HG03060 (cell line): ENCODE results near the gene SLC6A11.

Experiments used
- ATAC-seq: cut with Tn5 transposase; IDR thresholded peaks from one replicate; pipeline ENCODE4 v1.9.1; 2021; ENCODE audit warnings: low read depth, moderate number of reproducible peaks; ENCODE audit not compliant: unreplicated experiment

SLC6A11 gene

GRCh38 chr3:10788451-10788850 lies 27.6 kb upstream of the SLC6A11 start:
- no peak for ATAC-seq

GRCh38 chr3:10790713-10791112 lies 25.3 kb upstream of the SLC6A11 start:
- no peak for ATAC-seq

- ATAC-seq, result no peak
Measured at GRCh38 chr3:10792208-10792607, 23.8 kb upstream of the SLC6A11 start.

GRCh38 chr3:10798600-10799367 lies 17.2 kb upstream of the SLC6A11 start:
- ATAC-seq, result no peak

DNA sequence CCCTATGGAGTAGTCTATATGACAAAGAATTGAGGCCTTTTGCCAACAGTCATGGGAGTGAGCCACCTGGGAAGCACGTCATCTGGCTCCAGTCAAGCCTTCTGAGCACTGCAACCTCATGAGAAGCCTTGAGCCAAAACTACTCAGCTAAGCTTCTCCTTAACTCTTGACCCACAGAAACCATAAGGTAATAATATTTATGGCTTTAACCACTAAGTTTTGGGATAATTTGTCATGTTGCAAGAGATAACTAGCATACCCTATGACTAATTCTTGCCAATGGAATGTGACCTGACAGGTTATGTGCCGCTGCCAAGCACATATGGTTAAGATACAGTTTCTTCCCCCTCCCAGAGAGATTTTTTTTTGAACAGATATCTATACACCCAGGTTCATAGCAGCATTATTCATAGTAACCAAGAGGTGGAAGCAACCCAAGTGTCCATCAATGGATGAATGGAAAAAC lies 11.8 kb upstream of the SLC6A11 start:
- ATAC-seq, result no peak

DNA sequence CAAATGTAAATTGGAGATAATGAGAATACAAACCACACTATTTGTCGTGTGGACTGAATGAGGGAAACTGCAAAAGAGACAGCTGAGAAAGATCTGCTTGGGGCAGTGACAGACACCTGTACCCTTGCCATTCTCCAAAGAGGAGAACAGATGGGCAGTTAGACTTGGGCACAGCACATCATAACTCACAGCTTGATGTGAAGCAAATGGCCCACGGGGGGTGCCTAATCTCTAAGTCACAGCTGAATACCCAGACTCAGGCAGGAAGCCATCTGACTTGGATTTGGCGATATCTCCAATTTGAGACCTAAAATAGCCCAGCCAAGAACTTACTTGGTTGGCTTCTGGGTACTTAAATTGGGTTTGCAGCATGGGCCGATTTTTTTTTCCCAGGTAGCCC lies 10.0 kb upstream of the SLC6A11 start:
- ATAC-seq, result no peak

DNA sequence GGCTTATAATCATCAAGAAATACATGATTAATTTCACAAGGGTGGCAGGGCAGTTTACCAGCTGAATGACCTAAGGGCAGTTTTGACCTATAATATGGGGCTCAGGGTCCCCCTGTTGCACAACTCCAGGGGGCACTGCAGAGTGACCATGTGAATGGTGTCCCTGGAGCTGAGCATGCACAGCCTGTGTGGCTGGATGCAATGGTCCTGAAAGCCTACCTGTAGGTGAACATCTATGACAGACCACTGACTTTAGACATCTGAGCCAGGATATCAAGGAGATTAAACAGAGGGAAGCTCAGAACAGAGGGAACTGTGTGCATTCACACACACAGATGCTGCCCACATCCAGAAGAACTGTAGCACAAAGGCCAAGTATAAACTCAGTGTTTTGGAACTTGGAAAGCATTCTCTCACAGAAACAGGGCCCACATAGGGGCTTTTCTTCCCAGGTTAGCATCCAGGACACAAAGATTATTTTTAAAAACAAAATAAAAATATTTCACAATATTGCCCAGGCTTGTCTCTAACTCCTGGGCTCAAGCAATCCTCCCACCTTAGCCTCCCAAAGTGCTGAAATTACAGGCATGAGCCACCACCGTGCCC lies 7.8 kb upstream of the SLC6A11 start:
- no peak for ATAC-seq

- no peak for ATAC-seq
Measured at GRCh38 chr3:10808974-10809373, 7.1 kb upstream of the SLC6A11 start.

DNA sequence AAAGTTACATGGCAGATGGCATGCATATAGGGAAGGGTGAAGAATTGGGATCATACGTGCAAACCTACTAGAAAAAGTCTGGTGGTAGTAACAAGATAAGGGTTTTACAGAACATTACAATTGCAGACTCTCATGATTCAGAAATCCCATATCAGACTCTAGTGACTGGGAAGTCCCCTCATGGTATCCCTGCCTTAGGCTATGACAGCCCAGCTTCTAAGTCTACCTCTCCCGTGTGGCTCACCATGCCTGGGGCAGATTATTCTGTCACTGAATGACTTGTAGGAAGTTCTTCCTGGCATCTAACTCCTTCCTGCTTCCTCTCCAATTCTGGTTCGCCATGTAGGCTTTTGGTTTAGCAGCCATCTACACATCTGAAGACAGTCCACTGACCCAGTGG lies 5.7 kb upstream of the SLC6A11 start:
- no peak for ATAC-seq

- ATAC-seq, result no peak
Measured at GRCh38 chr3:10813425-10813824, 2.6 kb upstream of the SLC6A11 start.

DNA sequence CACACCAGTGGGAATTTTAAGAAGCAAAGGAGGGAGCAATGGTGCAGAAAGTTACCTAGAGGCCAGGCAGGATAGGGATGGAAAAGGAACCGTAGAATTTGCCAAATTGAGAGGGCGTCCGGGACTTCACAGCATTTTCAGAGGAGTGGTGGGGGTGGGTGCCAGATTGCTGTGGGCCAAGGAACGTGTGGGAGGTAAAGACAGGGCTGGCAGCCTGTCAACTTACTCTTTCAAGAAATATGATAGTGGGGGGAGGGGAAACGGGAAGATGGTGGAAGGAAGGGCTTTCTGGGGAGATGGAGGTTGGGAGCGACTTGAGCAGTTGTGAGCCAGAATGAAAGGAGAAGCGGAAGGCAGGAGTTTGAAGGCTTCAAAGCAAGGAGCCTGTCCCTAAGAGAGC lies 1.4 kb upstream of the SLC6A11 start:
- no peak for ATAC-seq

DNA sequence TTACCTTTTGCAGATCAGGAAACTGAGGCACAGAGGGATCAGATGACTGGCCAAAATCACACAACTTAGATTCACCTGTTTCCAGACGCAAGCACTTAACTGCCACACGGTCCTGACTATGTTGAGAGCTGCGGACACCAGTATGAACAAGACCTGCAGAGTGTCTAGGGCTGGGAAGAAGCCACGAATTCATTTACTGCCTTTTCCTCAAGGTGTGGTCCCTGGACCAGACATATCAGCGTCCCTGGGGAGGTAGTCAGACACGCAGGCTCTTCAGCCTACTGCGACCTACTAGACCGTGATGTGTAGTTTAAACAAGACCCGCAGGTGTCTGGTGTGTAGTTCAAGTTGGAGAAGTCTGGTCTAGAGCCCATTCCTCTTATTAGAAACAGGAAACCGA lies 541 bp upstream of the SLC6A11 start:
- no peak for ATAC-seq

- no peak for ATAC-seq
Measured at GRCh38 chr3:10816863-10817253, 830 bp downstream of the SLC6A11 start.

DNA sequence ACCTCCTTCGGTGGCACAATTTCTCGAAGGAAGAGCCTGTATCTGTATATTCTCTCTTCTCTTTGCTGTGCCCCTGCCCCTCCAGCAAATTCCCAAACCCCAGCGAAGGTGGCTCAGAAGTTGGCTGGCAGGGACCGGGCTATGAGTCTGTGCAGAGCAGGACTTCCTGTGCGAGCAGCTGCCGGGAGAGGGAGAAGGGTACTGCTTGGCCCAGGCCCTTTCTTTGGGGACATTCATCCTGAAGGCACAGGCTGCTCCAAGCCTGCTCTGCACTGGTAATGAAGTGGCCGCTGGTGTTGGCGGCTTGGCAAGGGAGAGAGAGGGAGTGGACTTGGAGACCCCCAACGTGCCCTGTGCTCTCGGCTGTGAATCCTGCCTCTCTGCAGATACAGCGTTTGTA lies 1.5 kb downstream of the SLC6A11 start:
- ATAC-seq, result no peak

DNA sequence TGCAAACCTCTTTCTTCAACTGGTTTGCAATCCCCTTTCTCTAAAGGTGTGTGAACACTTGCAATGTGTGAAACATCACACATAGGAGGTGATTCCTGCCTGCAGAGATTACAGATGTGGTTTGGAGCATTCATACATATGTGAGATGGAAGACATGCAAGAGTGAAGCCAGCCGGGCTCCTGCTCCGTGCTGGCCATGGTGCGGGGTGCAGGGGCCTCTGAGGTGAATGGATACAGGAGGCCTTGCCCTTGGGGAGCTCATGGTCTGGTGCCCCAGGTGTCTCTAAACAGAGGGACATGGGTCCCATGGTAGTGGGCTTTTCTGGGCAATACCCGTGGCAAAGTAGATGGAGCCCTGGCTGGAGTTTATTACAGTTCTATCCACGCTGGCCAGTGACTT lies 6.0 kb downstream of the SLC6A11 start:
- no peak for ATAC-seq

DNA sequence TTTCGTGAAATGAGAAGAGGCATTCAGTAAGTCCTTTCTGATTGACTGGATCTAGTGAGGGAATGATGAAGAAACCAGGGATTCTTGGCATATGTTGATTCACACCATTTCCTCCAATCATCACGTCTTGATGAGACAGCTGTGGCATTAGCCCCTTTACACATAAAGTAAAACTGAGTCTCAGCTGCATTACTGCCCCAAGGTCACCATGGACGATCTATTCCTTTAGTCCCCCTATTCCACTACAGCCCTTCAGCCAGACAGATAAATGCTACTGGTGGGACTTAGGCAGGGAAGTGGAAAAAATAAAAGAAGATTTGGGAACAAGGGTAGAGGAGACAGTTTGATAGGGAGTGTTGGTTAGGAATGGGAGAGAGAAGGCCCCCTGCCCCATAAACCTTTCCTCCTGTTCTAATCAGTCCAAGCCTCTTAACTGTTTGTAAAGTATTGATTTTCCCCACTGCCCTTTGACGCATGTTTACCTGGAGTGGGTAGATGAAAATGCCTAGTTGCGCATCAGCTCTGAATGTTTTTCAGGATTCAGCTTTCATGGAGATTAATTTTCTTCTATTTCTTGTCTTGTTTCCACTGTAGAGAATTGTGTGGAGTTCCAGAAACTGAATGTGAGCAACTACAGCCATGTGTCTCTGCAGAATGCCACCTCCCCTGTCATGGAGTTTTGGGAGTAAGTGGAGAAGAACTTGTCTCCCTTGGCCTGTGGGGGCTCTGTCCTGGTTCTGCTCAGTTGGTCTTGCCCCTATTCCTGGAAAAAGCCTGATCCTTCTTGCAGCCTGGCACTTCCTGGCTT lies 6.9 kb downstream of the SLC6A11 start:
- ATAC-seq, result no peak

- no peak for ATAC-seq
Measured at GRCh38 chr3:10823516-10823818, 7.4 kb downstream of the SLC6A11 start.

GRCh38 chr3:10824468-10824867 lies 8.4 kb downstream of the SLC6A11 start:
- no peak for ATAC-seq

DNA sequence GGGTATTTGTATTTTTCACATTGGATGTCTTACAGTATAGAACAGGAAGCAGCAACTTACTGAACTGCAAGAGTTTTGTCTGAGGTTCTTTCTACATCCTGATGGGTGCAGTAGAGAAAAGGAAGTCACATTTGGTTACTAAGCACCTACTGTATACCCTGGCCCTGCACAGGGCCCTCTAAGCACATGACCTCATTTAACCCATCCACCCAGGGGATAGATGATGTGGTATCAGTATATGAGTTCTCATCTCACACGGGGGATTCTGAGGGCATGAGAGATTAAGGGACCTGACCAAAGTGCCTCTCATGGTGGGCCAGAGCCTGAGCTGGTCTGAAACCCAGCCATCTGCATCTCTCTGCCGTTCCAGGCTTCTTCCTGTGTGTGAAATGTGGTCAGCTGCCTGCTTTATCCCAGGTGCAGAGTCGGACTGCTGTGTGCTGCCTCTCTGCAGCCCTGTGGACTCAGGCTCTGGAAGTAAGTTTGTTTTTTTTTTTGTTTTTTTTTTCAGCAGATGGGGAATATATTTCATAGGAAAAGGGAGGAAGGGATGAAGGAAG lies 17.9 kb downstream of the SLC6A11 start:
- no peak for ATAC-seq

- no peak for ATAC-seq
Measured at GRCh38 chr3:10834951-10835350, 18.9 kb downstream of the SLC6A11 start.

DNA sequence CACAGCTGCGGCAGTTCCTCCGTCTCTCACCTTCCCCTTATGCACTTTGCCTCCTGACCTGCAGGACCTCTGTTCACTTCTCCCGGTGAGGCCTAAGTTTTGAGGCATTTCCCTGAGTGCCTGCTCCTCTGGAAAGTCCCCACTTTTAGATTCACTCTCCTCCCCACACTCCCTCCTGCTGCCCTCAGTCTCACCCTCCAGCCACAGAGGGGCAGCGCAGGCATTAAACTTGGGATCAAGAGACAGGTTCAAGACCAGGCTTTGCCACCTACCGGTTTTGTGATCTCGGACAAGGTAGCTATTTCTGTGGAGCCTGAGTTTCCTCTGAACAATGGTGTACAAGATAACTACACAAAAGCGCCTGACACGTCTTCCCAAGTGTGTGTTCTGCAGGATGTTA lies 19.4 kb downstream of the SLC6A11 start:
- ATAC-seq, result no peak
